ENCODE measurements around the gene PALLD. TPM values are rescaled to one million over a fixed set of nuclear protein-coding genes. Genes with fewer than 3 reads are reported as not detected.
A peak's percentile ranks its signal among the peaks of the same experiment; 100 is the strongest.

PALLD gene
- total RNA-seq, 1 donor from 2014 or later = 93.5 TPM

GRCh38 chr4:168880072-168880675, 383.3 kb downstream of the PALLD start:
- Mint-ChIP-seq H3K9me3 (no peaks in the 10 kb centered on the region), H3K4me1 (ENCODE audit: unreplicated experiment) (peaks cover 33% of the 10 kb centered on the region), H3K4me3 (no peak overlapping the region), H3K27me3 (peaks cover 12% of the 10 kb centered on the region), H3K27ac (peak overlapping the region; percentile 84), H3K36me3 (peaks cover 56% of the 10 kb centered on the region)
- no peak for DNase-seq (ENCODE audit: extremely low spot score, unreplicated experiment)
- no peak for TF ChIP-seq CTCF (conservative IDR thresholded peaks at IDR 0.05)

DNA sequence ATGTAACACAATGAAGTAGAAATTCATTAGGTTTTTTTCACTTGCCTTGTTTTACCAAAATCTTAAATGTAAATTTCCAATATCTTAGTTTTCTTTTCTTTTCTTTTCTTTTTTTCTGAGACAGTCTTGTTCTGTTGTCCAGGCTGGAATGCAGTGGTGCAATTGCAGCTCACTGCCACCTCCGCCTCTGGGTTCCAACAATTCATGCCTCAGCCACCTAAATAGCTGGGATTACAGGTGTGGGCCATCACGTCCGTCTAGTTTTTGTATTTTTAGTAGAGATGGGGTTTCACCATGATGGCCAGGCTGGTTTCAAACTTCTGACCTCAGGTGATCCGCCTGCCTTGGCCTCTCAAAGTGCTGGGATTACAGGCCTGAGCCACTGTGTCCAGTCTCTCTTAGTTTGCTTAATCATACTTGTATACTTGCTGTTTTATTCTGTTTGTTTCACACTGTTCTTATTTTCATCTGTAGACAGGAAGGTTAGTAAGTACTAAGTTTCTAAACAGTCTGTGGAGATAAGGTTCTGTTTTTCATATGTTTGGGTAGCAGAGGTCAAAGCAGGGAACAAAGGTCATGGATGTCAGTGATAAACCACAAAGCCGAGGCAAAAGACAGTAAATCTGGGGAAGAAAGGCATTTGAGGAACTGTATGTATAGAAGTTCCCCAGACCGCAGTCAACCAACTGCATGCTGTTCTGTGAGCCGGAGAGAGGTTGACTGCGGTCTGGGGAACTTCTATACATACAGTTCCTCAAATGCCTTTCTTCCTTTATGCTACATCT, 384.2 kb downstream of the PALLD start:
- Mint-ChIP-seq H3K4me3 (peak overlapping the region; percentile 41), H3K4me1 (ENCODE audit: unreplicated experiment) (peaks cover 33% of the 10 kb centered on the region), H3K27ac (peak overlapping the region; percentile 48), H3K9me3 (no peaks in the 10 kb centered on the region), H3K36me3 (peaks cover 56% of the 10 kb centered on the region), H3K27me3 (peaks cover 9% of the 10 kb centered on the region)
- TF ChIP-seq CTCF (conservative IDR thresholded peaks at IDR 0.05) = no peak
- no peak for DNase-seq (ENCODE audit: extremely low spot score, unreplicated experiment)

- peaks cover 3% of the 10 kb centered on the region for H3K27me3 Mint-ChIP-seq
Measured at GRCh38 chr4:168881781-168882420, 385.0 kb downstream of the PALLD start.

DNA sequence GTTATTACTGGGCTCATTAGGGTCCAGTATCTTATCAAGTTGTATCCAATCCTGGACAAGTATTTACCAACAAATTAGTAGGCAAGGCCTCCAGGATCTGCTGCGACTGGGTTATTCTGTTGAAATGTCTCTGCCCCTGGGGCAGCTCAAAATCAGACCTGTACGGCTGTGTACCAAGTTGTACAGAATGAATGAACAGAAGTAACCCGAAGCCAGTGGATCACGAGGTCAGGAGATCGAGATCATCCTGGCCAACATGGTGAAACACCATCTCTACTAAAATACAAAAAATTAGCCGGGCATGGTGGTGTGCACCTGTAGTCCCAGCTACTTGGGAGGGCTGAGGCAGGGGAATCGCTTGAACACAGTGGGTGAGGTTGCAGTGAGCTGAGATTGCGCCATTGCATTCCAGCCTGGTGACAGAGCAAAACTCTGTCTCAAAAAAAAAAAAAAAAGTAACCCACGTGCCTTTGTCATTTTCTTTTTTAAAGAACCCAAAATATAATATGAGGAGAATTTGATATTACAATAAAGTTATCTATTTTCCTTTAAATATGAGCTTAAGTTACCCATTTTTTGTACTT, 385.9 kb downstream of the PALLD start:
- Mint-ChIP-seq H3K27me3 (peaks cover 3% of the 10 kb centered on the region), H3K27ac (no peak overlapping the region), H3K4me1 (ENCODE audit: unreplicated experiment) (peaks cover 38% of the 10 kb centered on the region), H3K36me3 (peaks cover 54% of the 10 kb centered on the region), H3K9me3 (no peaks in the 10 kb centered on the region), H3K4me3 (no peak overlapping the region)
- TF ChIP-seq CTCF (conservative IDR thresholded peaks at IDR 0.05) = no peak
- DNase-seq (ENCODE audit: extremely low spot score, unreplicated experiment) = no peak

More at GRCh38 chr4:168881781-168882420, 385.0 kb downstream of the PALLD start:
- no peak for TF ChIP-seq CTCF (conservative IDR thresholded peaks at IDR 0.05)
- Mint-ChIP-seq H3K9me3 (no peaks in the 10 kb centered on the region), H3K36me3 (peaks cover 49% of the 10 kb centered on the region), H3K27ac (no peak overlapping the region), H3K4me1 (ENCODE audit: unreplicated experiment) (peaks cover 33% of the 10 kb centered on the region), H3K4me3 (no peak overlapping the region)
- DNase-seq (ENCODE audit: extremely low spot score, unreplicated experiment) = no peak

DNA sequence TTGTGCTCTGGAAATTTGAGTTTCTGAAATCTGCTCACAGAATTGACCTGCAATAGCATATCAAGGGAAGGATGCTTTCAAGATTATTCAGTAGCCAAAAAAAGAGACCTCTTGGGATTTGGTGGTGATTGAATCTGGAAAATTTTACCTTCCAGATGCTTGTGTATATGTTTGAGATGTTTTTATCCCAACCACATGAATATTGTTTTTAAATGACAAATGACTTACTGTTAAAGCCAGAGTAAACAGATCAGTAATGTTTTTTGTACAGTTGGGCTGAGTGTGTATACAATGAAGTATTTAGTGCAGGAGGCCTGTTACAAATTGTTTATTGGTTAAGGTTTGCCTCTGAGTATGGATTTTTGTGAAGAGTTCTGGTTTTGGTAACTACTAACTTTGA, 386.7 kb downstream of the PALLD start:
- no peaks in the 10 kb centered on the region for H3K9me3 Mint-ChIP-seq
- H3K27ac Mint-ChIP-seq = no peak overlapping the region
- H3K36me3 Mint-ChIP-seq = peaks cover 58% of the 10 kb centered on the region
- no peak for TF ChIP-seq CTCF (conservative IDR thresholded peaks at IDR 0.05)
- no peaks in the 10 kb centered on the region for H3K27me3 Mint-ChIP-seq
- H3K4me1 Mint-ChIP-seq (ENCODE audit: unreplicated experiment) = peaks cover 40% of the 10 kb centered on the region
- H3K4me3 Mint-ChIP-seq = no peak overlapping the region
- DNase-seq (ENCODE audit: extremely low spot score, unreplicated experiment) = no peak

Data from type B pancreatic cell (in vitro differentiated cells).